ENCODE data around the gene VKORC1. TPM values are rescaled to one million over a fixed set of nuclear protein-coding genes. Genes with fewer than 3 reads are reported as not detected.
A peak's percentile ranks its signal among the peaks of the same experiment; 100 is the strongest.

Gene VKORC1
- total and polyA plus RNA-seq, 2 of the 8 experiments (the other 6 are each of a cell fraction or from before 2014, with no cell fraction given) = 84.1 to 483 TPM

GRCh38 chr16:31141489-31142108 lies 47.0 kb upstream of the VKORC1 start:
- H3K27ac ChIP-seq (ENCODE audit: low read depth, low read length) = peak overlapping the region; percentile 48; the same call in 1 of the 2 replicates
- H3K4me1 ChIP-seq (replicated peaks in 1 of 4; ENCODE audit: control insufficient read depth in 3 of 4, insufficient read depth in 4 of 4, low read length in 3 of 4) = peaks cover 5 to 26% (median 22%) of the 10 kb centered on the region in 4 experiments
- no peak for TF ChIP-seq ASH2L (IDR thresholded peaks at IDR 0.05; ENCODE audit: low read length)
- TF ChIP-seq JUN (IDR thresholded peaks at IDR 0.05; ENCODE audit: low read depth, low read length) = no peak
- TF ChIP-seq RNF2 (IDR thresholded peaks at IDR 0.05; ENCODE audit: borderline replicate concordance, low read depth, low read length, missing control alignments, poor library complexity, severe bottlenecking) = no peak
- no peak for TF ChIP-seq HDAC6 (IDR thresholded peaks at IDR 0.05; ENCODE audit: low read depth, low read length)
- TF ChIP-seq RAD21 (IDR thresholded peaks at IDR 0.05 in 1 of 2, conservative IDR thresholded peaks at IDR 0.05 in 1 of 2; ENCODE audit: low read depth in 2 of 2, low read length in 2 of 2) = no peak
- no peak for TF ChIP-seq EP300 (IDR thresholded peaks at IDR 0.05; ENCODE audit: borderline replicate concordance in 1 of 2, low read depth in 2 of 2, low read length in 2 of 2)
- no peak for TF ChIP-seq ZNF274 (IDR thresholded peaks at IDR 0.05; ENCODE audit: borderline replicate concordance, extremely low read depth, low read length)
- no peak for TF ChIP-seq TAF1 (IDR thresholded peaks at IDR 0.05; ENCODE audit: low read depth, low read length)
- TF ChIP-seq CREB1 (IDR thresholded peaks at IDR 0.05) = no peak
- no peak for TF ChIP-seq POLR2A (IDR thresholded peaks at IDR 0.05; ENCODE audit: control extremely low read depth in 1 of 2, low read depth in 2 of 2, low read length in 2 of 2)
- no peak for TF ChIP-seq RBBP5 (IDR thresholded peaks at IDR 0.05; ENCODE audit: borderline replicate concordance, low read depth, low read length)
- TF ChIP-seq SIX5 (IDR thresholded peaks at IDR 0.05; ENCODE audit: low read depth, low read length) = no peak

More at GRCh38 chr16:31141489-31142108, 47.0 kb upstream of the VKORC1 start:
- peaks cover 1 to 13% (median 9%) of the 10 kb centered on the region in 4 experiments; a peak in 5 of 7 replicates for H3K27me3 ChIP-seq (replicated peaks in 1 of 4; ENCODE audit: control insufficient read depth in 3 of 4, extremely low read depth in 1 of 4, insufficient read depth in 3 of 4, low read length in 3 of 4)
- H3K4ac ChIP-seq (replicated peaks; ENCODE audit: insufficient read length, low read depth, low read length) = peak overlapping the region; percentile 74
- no peak for DNase-seq (ENCODE audit: low read depth in 1 of 2, low spot score in 2 of 2)
- peak overlapping the region; percentile 7; the same call in 1 of the 2 replicates for H4K8ac ChIP-seq (ENCODE audit: extremely low read depth, insufficient read depth, low read length)
- no peak for FAIRE-seq
- H4K20me1 ChIP-seq (replicated peaks in 1 of 2; ENCODE audit: control insufficient read depth in 1 of 2, insufficient read depth in 2 of 2, low read length in 2 of 2) = no peaks in the 10 kb centered on the region
- POLR2A ChIA-PET (ENCODE audit: partially characterized antibody) = interaction anchor here (0.6 to 34.9 kb wide), 10 partner anchors 20 to 188 kb away, joined by 3 to 713 read pairs (median 4); partner anchors contain the start of genes BCKDK, FUS, HSD3B7 and KAT8
- no peaks in the 10 kb centered on the region for H3K79me1 ChIP-seq (ENCODE audit: low read depth, low read length)
- H3K9me3 ChIP-seq (ENCODE audit: insufficient read depth in 2 of 2, low read depth in 1 of 2, low read length in 1 of 2) = no peaks in the 10 kb centered on the region
- peak overlapping the region; percentile 78; the same call in 1 of the 2 replicates for H3K18ac ChIP-seq (ENCODE audit: extremely low read depth, low read length)
- peak overlapping the region; percentile 58; the same call in 1 of the 2 replicates for H2BK5ac ChIP-seq (ENCODE audit: low read depth, low read length)
- H3K36me3 ChIP-seq (ENCODE audit: control insufficient read depth in 2 of 4, insufficient read depth in 4 of 4, low read length in 3 of 4) = no peaks in the 10 kb centered on the region
- H3K23me2 ChIP-seq (ENCODE audit: low read depth, low read length) = peaks cover 3% of the 10 kb centered on the region; the same call in 1 of the 2 replicates
- peak overlapping the region; percentile 87 for H2BK20ac ChIP-seq (ENCODE audit: low read length)
- H3K23ac ChIP-seq (ENCODE audit: insufficient read length) = no peak overlapping the region
- peak overlapping the region; percentile 96 for H4K91ac ChIP-seq (replicated peaks; ENCODE audit: insufficient read length, low read length)
- no peak overlapping the region for H3K9ac ChIP-seq (replicated peaks in 1 of 4; ENCODE audit: extremely low read depth in 1 of 4, low read depth in 3 of 4, low read length in 3 of 4)
- peak overlapping the region in 3 of 4 experiments; percentile 20 to 42 (median 29); a peak in 5 of 8 replicates for H3K4me3 ChIP-seq (ENCODE audit: extremely low read depth in 1 of 4, insufficient read depth in 2 of 4, low read depth in 3 of 4, low read length in 4 of 4)
- peak overlapping the region; percentile 99; the same call in 1 of the 2 replicates for H2BK15ac ChIP-seq (ENCODE audit: low read length)
- peak overlapping the region; percentile 81 for H4K5ac ChIP-seq (ENCODE audit: insufficient read length, low read depth, low read length)
- peak overlapping the region; percentile 85; the same call in 1 of the 2 replicates for H2AK5ac ChIP-seq (ENCODE audit: low read depth, low read length)
- WGBS, 2 experiments (ENCODE audit: extremely low coverage in 1 of 2, insufficient coverage in 1 of 2, insufficient read length in 1 of 2, insufficient replicate concordance in 2 of 2, low coverage in 1 of 2, low lambda C conversion rate in 2 of 2, missing lambda C conversion rate in 1 of 2) = 63% methylated on average over 10 of the region's 10 CpGs; no CpG with 5 or more reads in 1 of the 2 experiments
- no peak overlapping the region for H3K14ac ChIP-seq (ENCODE audit: insufficient read length)
- peak overlapping the region; percentile 36 for H3K56ac ChIP-seq (replicated peaks; ENCODE audit: insufficient read length, low read depth, low read length)
- peak overlapping the region; percentile 51 to 53; a peak in 3 of 4 replicates for H3K4me2 ChIP-seq (ENCODE audit: insufficient read depth in 1 of 2, low read depth in 2 of 2, low read length in 2 of 2)
- peak overlapping the region; percentile 94 for H2BK12ac ChIP-seq (ENCODE audit: low read depth, low read length)
- H3K79me2 ChIP-seq (ENCODE audit: control insufficient read depth in 1 of 2, insufficient read depth in 2 of 2, low read length in 2 of 2) = no peaks in the 10 kb centered on the region
- H2AFZ ChIP-seq (ENCODE audit: low read length) = no peak overlapping the region
- H2BK120ac ChIP-seq (replicated peaks; ENCODE audit: low read depth, low read length) = peak overlapping the region; percentile 47
- CTCF ChIA-PET (ENCODE audit: partially characterized antibody) = interaction anchor here (0.5 to 8.1 kb wide), 25 partner anchors 9 to 242 kb away, joined by 3 to 56 read pairs (median 5); partner anchors contain the start of genes BCKDK, HSD3B7, KAT8 and PYCARD
